Measurements from ENCODE around the gene FAM227A.
"Not testable (repeated sequence)": the region's sequence is repeated elsewhere in the genome, so short reads cannot be mapped to it uniquely, and the experiment has no call there.

FAM227A gene

GRCh38 chr22:38657045-38657909 lies 1.1 kb upstream of the FAM227A start:
- DNase-seq = peak; percentile 11 to 36

DNA sequence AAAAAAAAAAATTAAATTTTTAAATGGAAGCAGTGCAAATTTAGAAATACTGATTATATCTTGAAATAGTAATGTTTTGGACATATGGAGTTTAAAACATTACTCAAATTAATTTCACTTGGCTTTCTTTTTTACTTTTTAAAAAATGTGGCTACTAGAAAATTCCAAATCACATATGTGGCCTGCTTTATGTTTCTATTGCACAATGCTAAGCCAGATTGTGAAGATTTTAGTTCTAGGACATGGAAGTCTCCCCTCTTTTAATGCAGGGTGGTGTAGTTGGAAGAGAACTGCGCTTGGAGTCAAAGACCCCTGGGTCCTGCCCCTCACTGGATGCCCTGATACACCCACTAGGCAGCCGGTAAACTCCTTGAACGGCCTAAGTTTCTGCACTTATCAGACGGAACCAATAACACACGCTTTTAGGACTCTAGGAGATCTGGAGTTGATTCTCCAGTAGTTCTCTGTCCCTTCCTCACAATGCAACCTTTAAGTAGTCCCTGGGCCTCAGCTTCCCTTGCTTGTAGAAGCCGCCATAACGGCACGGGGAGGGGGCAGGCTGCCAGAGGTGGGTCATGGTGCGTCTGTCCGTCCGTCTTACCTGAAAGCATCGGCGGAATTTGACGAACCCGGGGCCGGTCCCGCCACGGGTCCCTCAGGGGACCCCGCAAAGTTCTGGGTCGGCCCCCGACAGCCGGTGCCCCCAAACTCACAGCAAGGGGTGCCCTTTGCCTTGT lies 505 bp downstream of the FAM227A start:
- DNase-seq = no peak

DNA sequence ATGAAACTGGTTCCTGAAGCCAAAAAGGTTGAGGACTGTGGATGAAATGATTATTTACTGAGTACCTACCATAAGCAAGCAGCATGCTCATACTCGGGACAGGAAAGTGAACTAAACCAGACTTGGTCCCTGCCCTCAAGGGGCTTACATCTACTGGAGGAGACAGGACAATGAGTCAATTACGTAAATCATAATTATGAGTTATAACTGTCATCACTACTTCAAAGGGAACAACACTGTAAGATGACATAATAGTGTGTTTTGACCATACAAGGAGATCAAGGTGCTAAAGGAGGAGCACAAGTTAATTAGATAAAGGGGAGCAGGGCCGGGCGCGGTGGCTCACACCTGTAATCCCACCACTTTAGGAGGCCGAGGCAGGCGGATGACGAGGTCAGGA lies 2.5 kb downstream of the FAM227A start:
- DNase-seq = no peak

DNA sequence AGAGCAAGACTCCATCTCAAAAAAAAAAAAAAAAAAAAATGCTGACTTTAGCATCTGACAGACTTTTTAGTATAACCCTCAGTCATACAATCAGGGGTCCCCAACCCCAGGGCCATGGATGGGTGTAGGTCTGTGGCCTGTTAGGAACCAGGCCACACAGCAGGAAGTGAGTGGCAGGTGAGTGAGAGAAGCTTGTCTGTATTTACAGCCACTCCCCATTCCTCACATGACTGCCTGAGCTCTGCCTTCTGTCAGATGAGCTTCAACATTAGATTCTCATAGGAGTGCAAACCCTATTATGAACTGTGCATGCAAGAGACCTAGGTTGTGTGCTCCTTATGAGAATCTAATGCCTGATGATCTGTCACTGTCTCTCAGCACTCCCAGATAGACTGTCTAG lies 3.3 kb downstream of the FAM227A start:
- no peak for DNase-seq

DNA sequence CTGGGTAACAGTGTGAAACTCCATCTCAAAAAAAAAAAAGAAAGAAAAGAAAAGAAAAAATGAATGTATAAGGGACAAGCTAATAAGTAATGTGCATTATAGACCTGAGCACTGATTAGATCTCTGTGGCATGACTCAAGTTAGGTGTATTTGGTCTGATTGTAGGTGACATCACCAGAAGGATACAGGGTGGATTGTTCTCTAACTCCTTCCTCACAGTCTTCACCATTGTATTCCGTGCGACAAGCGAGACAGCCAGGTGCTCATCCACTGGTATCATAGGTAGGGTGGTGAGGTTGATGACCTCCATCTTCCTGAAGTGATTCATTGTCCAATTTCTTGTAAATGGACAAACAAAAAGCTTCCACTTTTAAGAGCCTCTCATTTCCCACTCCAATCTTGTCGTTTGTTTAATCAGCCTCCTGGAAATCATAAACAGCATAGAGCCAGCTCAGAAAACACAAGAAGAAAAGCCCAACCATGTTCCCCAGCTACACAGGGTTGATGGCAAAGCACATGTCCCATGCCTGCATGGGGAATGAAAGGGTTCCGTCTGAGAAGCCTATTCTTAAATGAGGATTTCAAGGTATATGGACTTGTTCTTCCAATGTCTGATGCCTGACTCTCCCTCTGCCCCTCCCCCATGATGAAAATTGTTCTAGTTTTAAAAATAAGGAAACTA lies 6.2 kb downstream of the FAM227A start:
- no peak for DNase-seq

DNA sequence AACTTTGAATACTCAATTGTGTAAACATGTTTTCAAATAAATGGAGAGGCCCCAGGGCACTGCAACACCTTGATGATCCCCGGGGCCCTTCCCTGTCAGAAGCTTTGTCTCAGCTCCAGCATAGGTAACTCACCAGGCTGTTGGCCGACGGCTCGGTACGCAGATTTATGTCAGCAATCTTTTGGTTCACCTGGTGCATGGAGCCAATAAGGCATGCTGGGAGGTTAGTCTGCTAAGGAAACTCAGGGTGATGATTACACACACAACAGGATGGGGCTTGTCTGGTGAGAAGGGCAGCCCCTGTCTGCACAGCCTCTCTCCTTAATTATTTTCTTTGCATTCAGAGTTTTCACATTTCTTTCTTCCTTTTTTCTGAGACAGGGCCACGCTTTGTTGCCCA lies 10.8 kb downstream of the FAM227A start:
- no peak for DNase-seq

GRCh38 chr22:38644245-38644644 lies 11.9 kb downstream of the FAM227A start:
- not testable (repeated sequence) for DNase-seq

DNA sequence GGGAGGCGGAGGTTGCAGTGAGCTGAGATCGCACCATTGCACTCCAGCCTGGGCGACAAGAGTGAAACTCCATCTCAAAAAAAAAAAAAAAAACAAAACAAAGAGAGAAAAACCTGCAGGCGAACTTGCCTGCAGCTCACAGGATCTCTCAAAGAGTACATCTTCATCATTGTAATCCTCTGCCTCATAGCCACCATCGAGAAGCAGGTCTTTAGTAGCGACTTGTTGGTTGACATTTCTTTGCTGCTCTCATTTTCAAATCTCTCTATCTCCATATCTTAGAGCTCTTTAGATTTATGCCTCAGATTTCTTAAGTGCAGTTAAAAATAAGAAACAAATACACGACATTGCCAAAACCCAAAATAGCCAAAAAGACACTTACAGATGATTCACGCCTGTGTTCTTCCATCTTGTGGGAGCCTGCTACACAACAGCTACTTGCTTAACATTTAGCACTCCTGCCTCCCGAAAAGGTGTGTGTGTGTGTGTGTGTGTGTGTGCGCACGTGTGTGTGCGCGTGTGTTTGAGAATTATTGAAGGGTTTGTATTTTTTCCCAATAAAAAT lies 14.6 kb downstream of the FAM227A start:
- DNase-seq = no peak

GRCh38 chr22:38638728-38639127 lies 17.5 kb downstream of the FAM227A start:
- no peak for DNase-seq

- no peak for DNase-seq
Observed at GRCh38 chr22:38638216-38638615, 18.0 kb downstream of the FAM227A start.

- DNase-seq = no peak
Observed at GRCh38 chr22:38632528-38632927, 23.7 kb downstream of the FAM227A start.

DNA sequence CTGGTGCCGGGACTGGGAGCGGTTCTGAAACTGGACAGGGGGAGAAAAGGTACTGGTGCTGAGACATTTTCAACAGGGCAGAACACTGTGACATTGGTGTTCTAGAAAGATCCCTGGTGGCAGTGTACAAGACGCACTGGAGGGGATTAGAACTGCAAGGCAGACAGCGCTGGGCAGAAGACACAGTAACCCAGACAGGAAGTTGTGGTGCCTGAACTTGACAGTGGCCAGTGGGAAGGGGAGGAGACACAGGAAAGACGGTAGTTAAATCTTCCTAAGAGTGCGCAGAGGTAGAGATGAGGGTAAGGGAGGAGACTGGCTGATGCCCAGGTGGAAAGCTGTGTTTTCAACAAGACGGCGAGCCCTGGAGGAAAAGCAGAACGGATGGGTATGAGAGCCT lies 24.5 kb downstream of the FAM227A start:
- no peak for DNase-seq

DNA sequence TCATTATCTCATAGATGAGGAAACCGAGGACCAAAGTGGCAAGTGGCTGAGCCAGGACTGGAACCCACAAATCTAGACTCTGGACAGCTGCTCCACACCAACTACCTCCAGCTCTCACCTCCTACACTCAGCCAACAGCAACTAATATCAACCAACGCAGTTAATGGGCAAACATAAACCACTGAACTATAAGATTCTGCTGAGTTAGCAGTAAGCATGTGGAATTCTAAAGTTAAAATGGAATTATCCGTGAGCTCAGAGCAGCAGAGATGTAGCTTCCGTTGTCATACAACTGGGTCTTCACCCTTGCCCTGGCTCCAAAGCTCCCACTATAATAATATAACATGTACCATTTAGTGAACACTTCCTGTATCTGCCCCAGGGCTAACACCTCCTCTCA lies 27.1 kb downstream of the FAM227A start:
- DNase-seq = no peak

- DNase-seq = no peak
Observed at GRCh38 chr22:38628444-38628843, 27.7 kb downstream of the FAM227A start.

- DNase-seq = no peak
Observed at GRCh38 chr22:38623351-38623750, 32.8 kb downstream of the FAM227A start.

- no peak for DNase-seq
Observed at GRCh38 chr22:38618682-38619081, 37.5 kb downstream of the FAM227A start.

GRCh38 chr22:38618258-38618657 lies 37.9 kb downstream of the FAM227A start:
- DNase-seq = no peak

GRCh38 chr22:38615064-38615405 lies 41.2 kb downstream of the FAM227A start:
- not testable (repeated sequence) for DNase-seq

GRCh38 chr22:38614332-38615063 lies 41.7 kb downstream of the FAM227A start:
- DNase-seq = no peak

- no peak for DNase-seq
Observed at GRCh38 chr22:38613588-38613987, 42.6 kb downstream of the FAM227A start.

- no peak for DNase-seq
Observed at GRCh38 chr22:38612217-38613006, 43.8 kb downstream of the FAM227A start.

- DNase-seq = no peak
Observed at GRCh38 chr22:38611559-38611958, 44.6 kb downstream of the FAM227A start.

Data from CD4-positive, alpha-beta T cell treated with Interleukin-1 beta for 1 hour (primary cell).